Endothelial cell of umbilical vein (primary cell): ENCODE data around the gene MT1F. TPM values are rescaled to one million over a fixed set of nuclear protein-coding genes. Genes with fewer than 3 reads are reported as not detected.

Experiments
- BruUV-seq: library from RNA; stranded (reverse); fragments of 400-500 nt; replicated peaks from 2 replicates; lab custom pipeline; 2021; lab: Mats Ljungman, UMichigan
- CTCF ChIA-PET: fragments of 300-600, 350-600 bp; sonication (Branson Sonifier 250); formaldehyde crosslinking; loops from one replicate; lab custom pipeline; 2021; ENCODE audit warnings: antibody characterized with exemption, inconsistent platforms; lab: Charles Lee
- POLR2A ChIA-PET: fragments of 300-600, 350-600 bp; sonication (Branson Sonifier 250); formaldehyde crosslinking; loops from one replicate; lab custom pipeline; 2021; ENCODE audit warnings: antibody characterized with exemption, inconsistent platforms; lab: Charles Lee
- DNase-seq: peaks from one replicate; pipeline ENCODE4 v3.0.0-alpha.2; 2011; ENCODE audit warnings: low read depth, low spot score
- FAIRE-seq: peaks from 2 replicates; lab custom pipeline; 2011; peaks lifted over from hg19 to GRCh38; lab: Jason Lieb, UNC
- H2AFZ ChIP-seq: 2 replicates; pipeline ENCODE4 v1.6.0; 2012; ENCODE audit warnings: low read depth, low read length, control low read depth, inconsistent platforms
- H3K27ac ChIP-seq: 2 replicates; pipeline ENCODE4 v1.5.1; 2011; ENCODE audit warnings: low read depth, mild to moderate bottlenecking, control low read depth, low read length, moderate library complexity; ENCODE audit not compliant: insufficient read depth
- H3K27me3 ChIP-seq, 2 experiments: 2 replicates each; pipeline versions ENCODE4 v1.6.0 to v1.6.1; 2011; ENCODE audit warnings: low read length in 2 of 2, mixed read lengths in 1 of 2; ENCODE audit not compliant: control insufficient read depth in 2 of 2, insufficient read depth in 2 of 2
- H3K36me3 ChIP-seq, 2 experiments: 2 replicates in 1 of 2; 3 replicates in 1 of 2; pipeline ENCODE4 v1.5.1; 2011; ENCODE audit warnings: low read length in 2 of 2, mild to moderate bottlenecking in 1 of 2, moderate library complexity in 1 of 2; ENCODE audit not compliant: control insufficient read depth in 2 of 2, insufficient read depth in 2 of 2; ENCODE audit errors: extremely low read depth in 1 of 2
- H3K4me1 ChIP-seq: 3 replicates; pipeline ENCODE4 v1.5.1; 2011; ENCODE audit warnings: mild to moderate bottlenecking, low read length; ENCODE audit not compliant: control insufficient read depth, insufficient read depth; ENCODE audit errors: extremely low read depth
- H3K4me2 ChIP-seq: 2 replicates; pipeline ENCODE4 v1.6.1; 2011; ENCODE audit warnings: low read length, control low read depth, mixed read lengths; ENCODE audit not compliant: insufficient read depth
- H3K4me3 ChIP-seq, 3 experiments: fragments of 200-600 bp in 1 of 3; sonication (generic), shearing (Covaris generic) in 1 of 3; replicated peaks in 1 of 3; 2 replicates each; pipeline ENCODE4 v1.5.1; 2011 to 2016; ENCODE audit warnings: control low read depth in 3 of 3, low read length in 3 of 3, mild to moderate bottlenecking in 2 of 3, inconsistent platforms in 1 of 3, low read depth in 1 of 3, moderate library complexity in 1 of 3; ENCODE audit not compliant: insufficient read depth in 1 of 3
- H3K79me2 ChIP-seq: 2 replicates; pipeline ENCODE4 v1.6.0; 2012; ENCODE audit warnings: low read length, inconsistent platforms; ENCODE audit not compliant: control insufficient read depth, insufficient read depth
- H3K9ac ChIP-seq: replicated peaks from 2 replicates; pipeline ENCODE3; 2011; ENCODE audit warnings: low read length, control low read depth; ENCODE audit not compliant: insufficient read depth; ENCODE audit errors: extremely low read depth
- H3K9me1 ChIP-seq: replicated peaks from 3 replicates; pipeline ENCODE4 v1.6.0; 2011; ENCODE audit warnings: mild to moderate bottlenecking, low read length; ENCODE audit not compliant: control insufficient read depth, insufficient read depth; ENCODE audit errors: extremely low read depth
- H3K9me3 ChIP-seq: replicated peaks from 2 replicates; pipeline ENCODE4 v1.5.1; 2012; ENCODE audit warnings: low read length, inconsistent platforms; ENCODE audit not compliant: control insufficient read depth, insufficient read depth
- H4K20me1 ChIP-seq: replicated peaks from 2 replicates; pipeline ENCODE3; 2011; ENCODE audit warnings: mild to moderate bottlenecking, low read length; ENCODE audit not compliant: control insufficient read depth, insufficient read depth; ENCODE audit errors: extremely low read depth
- CTCF ChIP-seq, 2 donors: IDR thresholded peaks; 1 replicate in 1 of 2; 2 replicates in 1 of 2; pipeline ENCODE4 v1.5.1; 2011; ENCODE audit warnings: low read length in 2 of 2, mild to moderate bottlenecking in 2 of 2, moderate library complexity in 2 of 2, control low read depth in 1 of 2, inconsistent platforms in 1 of 2, low read depth in 1 of 2; ENCODE audit not compliant: insufficient read depth in 1 of 2; ENCODE audit errors: extremely low read depth in 1 of 2
- EZH2 ChIP-seq: IDR thresholded peaks from 2 replicates; pipeline ENCODE4 v1.6.1; 2012; ENCODE audit warnings: borderline replicate concordance, low read depth, mild to moderate bottlenecking, moderate library complexity, low read length, inconsistent platforms; ENCODE audit not compliant: severe bottlenecking
- FOS ChIP-seq: IDR thresholded peaks from 2 replicates; pipeline ENCODE4 v1.6.1; 2011; ENCODE audit warnings: mild to moderate bottlenecking, low read length, moderate library complexity, borderline replicate concordance; ENCODE audit not compliant: insufficient read depth
- GATA2 ChIP-seq: IDR thresholded peaks from 2 replicates; pipeline ENCODE4 v1.7.0; 2011; ENCODE audit warnings: low read depth, mild to moderate bottlenecking, moderate library complexity, mixed read lengths, low read length; ENCODE audit not compliant: insufficient read length, insufficient read depth
- JUN ChIP-seq: IDR thresholded peaks from 2 replicates; pipeline ENCODE4 v1.6.1; 2011; ENCODE audit warnings: borderline replicate concordance, low read depth; ENCODE audit not compliant: insufficient read length, insufficient read depth
- MAX ChIP-seq: IDR thresholded peaks from 2 replicates; pipeline ENCODE4 v1.6.1; 2011; ENCODE audit not compliant: insufficient read depth, insufficient read length
- MYC ChIP-seq: IDR thresholded peaks from one replicate; pipeline ENCODE4 v1.6.1; 2011; ENCODE audit warnings: mild to moderate bottlenecking, low read depth, low read length
- POLR2A ChIP-seq: IDR thresholded peaks from 2 replicates; pipeline ENCODE4 v1.6.1; 2012; ENCODE audit warnings: low read depth, mild to moderate bottlenecking, control low read depth, low read length
- POLR2AphosphoS5 ChIP-seq: IDR thresholded peaks from 2 replicates; pipeline ENCODE4 v1.6.1; 2012; ENCODE audit warnings: low read depth, mild to moderate bottlenecking, control low read depth, low read length, moderate library complexity; ENCODE audit not compliant: insufficient read depth
- dilution Hi-C: fragments of 300-500 bp; cut with MboI; formaldehyde crosslinking; loops from one replicate; pipeline ENCODE4 v1.15.0; 2019; ENCODE audit warnings: low sequenced_read_pairs; ENCODE audit not compliant: extremely low pct_ligation_motif_present
- intact Hi-C: fragments of 100-400 bp; cut with micrococcal nuclease; formaldehyde crosslinking; loops from one replicate; pipeline ENCODE4 v1.10.0; 2022
- polyA plus RNA-seq, 4 experiments: library from polyadenylated mRNA; depleted of rRNA in 3 of 4; stranded (reverse) in 3 of 4; unstranded in 1 of 4; fragments of >200 nt; gene quantifications; 2 replicates each; pipeline versions ENCODE4 v1.2.1 to v1.2.3, GENCODE V29; 2011 to 2012; ENCODE audit warnings: missing spikeins in 1 of 4
- total RNA-seq: library from RNA; stranded (reverse); gene quantifications from 2 replicates; pipeline ENCODE4 v1.2.3, GENCODE V29; 2021

The MT1F gene
- total and polyA plus RNA-seq, 2 donors (not counting 3 experiments of a cell fraction or from before 2014, with no cell fraction given), result 2.2 to 2.6 TPM

GRCh38 chr16:56679078-56679730 lies 21.4 kb downstream of the MT1F start:
- H3K9me1 ChIP-seq, result no peaks in the 10 kb centered on the region
- CTCF ChIA-PET, result interaction anchor here (1.1 kb wide), 1 partner anchor 103 kb away, joined by 3 read pairs; no protein-coding TSS in a partner anchor
- no peaks in the 10 kb centered on the region for H3K9me3 ChIP-seq
- dilution Hi-C loops, result no loop called here
- H3K27ac ChIP-seq, result no peak overlapping the region
- no peak overlapping the region for H2AFZ ChIP-seq
- TF ChIP-seq JUN (no peak), FOS (no peak), POLR2A (no peak), CTCF (IDR thresholded peaks at IDR 0.05; ENCODE audit: extremely low read depth in 1 of 2, insufficient read depth in 1 of 2, low read depth in 1 of 2, low read length in 2 of 2) (no peak), POLR2AphosphoS5 (no peak), MYC (no peak), MAX (no peak), GATA2 (no peak), EZH2 (no peak)
- no peak overlapping the region for H3K9ac ChIP-seq
- no peak for DNase-seq
- H3K27me3 ChIP-seq, result peaks cover 13 to 14% of the 10 kb centered on the region in 2 experiments
- no peak overlapping the region for H3K4me2 ChIP-seq
- H4K20me1 ChIP-seq, result no peaks in the 10 kb centered on the region
- intact Hi-C loops, result no loop called here
- POLR2A ChIA-PET, result no interaction called here
- BruUV-seq, result no TSS peak
- H3K4me3 ChIP-seq, result no peak overlapping the region
- no peaks in the 10 kb centered on the region for H3K36me3 ChIP-seq
- FAIRE-seq, result no peak
- peaks cover 13% of the 10 kb centered on the region for H3K4me1 ChIP-seq
- H3K79me2 ChIP-seq, result no peaks in the 10 kb centered on the region
